Effector memory CD8-positive, alpha-beta T cell (primary cell): ENCODE measurements around the gene BORCS5.

Experiments
- ATAC-seq: fragments of 150-1000 bp; cut with Tn5 transposase; replicated peaks from 2 replicates; pipeline ENCODE4 v1.10.0; 2021; ENCODE audit warnings: mild to moderate bottlenecking, moderate library complexity
- DNase-seq, 3 experiments: peaks; one replicate each; pipeline ENCODE4 v3.0.0; 2021
- H3K27ac Mint-ChIP-seq, 2 donors: one replicate each; pipeline ENCODE4 v1.8.0; 2022; ENCODE audit warnings: mild to moderate bottlenecking in 2 of 2, mixed read lengths in 2 of 2, moderate library complexity in 2 of 2
- H3K27me3 Mint-ChIP-seq, 2 donors: one replicate each; pipeline ENCODE4 v1.8.0; 2022; ENCODE audit warnings: mixed read lengths in 2 of 2
- H3K36me3 Mint-ChIP-seq: one replicate; pipeline ENCODE4 v1.8.0; 2022; ENCODE audit warnings: mild to moderate bottlenecking, moderate library complexity, mixed read lengths; ENCODE audit not compliant: insufficient read depth
- H3K4me1 Mint-ChIP-seq, 2 donors: one replicate each; pipeline ENCODE4 v1.8.0; 2022; ENCODE audit warnings: low read depth in 2 of 2, mixed read lengths in 2 of 2
- H3K4me3 Mint-ChIP-seq, 2 donors: one replicate each; pipeline ENCODE4 v1.8.0; 2022; ENCODE audit warnings: mild to moderate bottlenecking in 2 of 2, mixed read lengths in 2 of 2, moderate library complexity in 2 of 2
- H3K9me3 Mint-ChIP-seq, 2 donors: one replicate each; pipeline ENCODE4 v1.8.0; 2022; ENCODE audit warnings: mixed read lengths in 2 of 2

BORCS5 gene

GRCh38 chr12:12440784-12441428, 84.0 kb downstream of the BORCS5 start:
- Mint-ChIP-seq H3K27me3 (no peaks in the 10 kb centered on the region), H3K4me1 (peaks cover 49 to 50% of the 10 kb centered on the region in 2 donors), H3K9me3 (no peaks in the 10 kb centered on the region), H3K36me3 (peaks cover 27% of the 10 kb centered on the region), H3K4me3 (peak overlapping the region; percentile 20 to 73), H3K27ac (peak overlapping the region; percentile 93 to 97)
- ATAC-seq (no peak), DNase-seq (no peak)

GRCh38 chr12:12441429-12441807, 84.5 kb downstream of the BORCS5 start:
- peaks cover 49 to 50% of the 10 kb centered on the region in 2 donors for H3K4me1 Mint-ChIP-seq
- H3K27me3 Mint-ChIP-seq, result no peaks in the 10 kb centered on the region
- peak overlapping the region; percentile 49 to 63 for H3K4me3 Mint-ChIP-seq
- peak overlapping the region; percentile 93 to 97 for H3K27ac Mint-ChIP-seq
- H3K36me3 Mint-ChIP-seq, result peaks cover 27% of the 10 kb centered on the region
- no peaks in the 10 kb centered on the region for H3K9me3 Mint-ChIP-seq
- DNase-seq (no peak), ATAC-seq (peak; percentile 4)

GRCh38 chr12:12441843-12442461, 85.1 kb downstream of the BORCS5 start:
- Mint-ChIP-seq H3K27me3 (no peaks in the 10 kb centered on the region), H3K36me3 (peaks cover 27% of the 10 kb centered on the region), H3K4me1 (peaks cover 49 to 51% of the 10 kb centered on the region in 2 donors), H3K4me3 (peak overlapping the region; percentile 49 to 63), H3K27ac (peak overlapping the region; percentile 93 to 97), H3K9me3 (no peaks in the 10 kb centered on the region)
- ATAC-seq (peak; percentile 76), DNase-seq (peak; percentile 60 to 67 (median 60))

- Mint-ChIP-seq H3K4me3 (peak overlapping the region; percentile 49 to 63), H3K27me3 (no peaks in the 10 kb centered on the region), H3K9me3 (no peaks in the 10 kb centered on the region), H3K27ac (peak overlapping the region; percentile 93 to 97), H3K4me1 (peaks cover 49 to 56% of the 10 kb centered on the region in 2 donors), H3K36me3 (peaks cover 27% of the 10 kb centered on the region)
- DNase-seq (no peak), ATAC-seq (no peak)
Measured at GRCh38 chr12:12442548-12443071, 85.7 kb downstream of the BORCS5 start.

GRCh38 chr12:12443431-12443878, 86.6 kb downstream of the BORCS5 start:
- Mint-ChIP-seq H3K4me3 (peak overlapping the region in 1 of 2 donors; percentile 47), H3K9me3 (no peaks in the 10 kb centered on the region), H3K4me1 (peaks cover 47 to 56% of the 10 kb centered on the region in 2 donors), H3K27me3 (no peaks in the 10 kb centered on the region), H3K27ac (peak overlapping the region; percentile 93 to 97), H3K36me3 (peaks cover 27% of the 10 kb centered on the region)
- ATAC-seq, result no peak
- DNase-seq, result no peak

GRCh38 chr12:12445165-12445881, 88.4 kb downstream of the BORCS5 start:
- Mint-ChIP-seq H3K4me3 (peak overlapping the region in 1 of 2 donors; percentile 27), H3K27me3 (no peaks in the 10 kb centered on the region), H3K27ac (no peak overlapping the region), H3K9me3 (no peaks in the 10 kb centered on the region), H3K36me3 (peaks cover 24% of the 10 kb centered on the region), H3K4me1 (peaks cover 40 to 42% of the 10 kb centered on the region in 2 donors)
- ATAC-seq (no peak), DNase-seq (no peak)

- Mint-ChIP-seq H3K27me3 (no peaks in the 10 kb centered on the region), H3K36me3 (peaks cover 23% of the 10 kb centered on the region), H3K4me1 (peaks cover 35 to 37% of the 10 kb centered on the region in 2 donors), H3K9me3 (no peaks in the 10 kb centered on the region), H3K27ac (peak overlapping the region in 1 of 2 donors; percentile 71), H3K4me3 (no peak overlapping the region)
- ATAC-seq (no peak), DNase-seq (no peak)
Measured at GRCh38 chr12:12445882-12446181, 89.0 kb downstream of the BORCS5 start.

GRCh38 chr12:12446786-12447185, 89.9 kb downstream of the BORCS5 start:
- Mint-ChIP-seq H3K4me3 (no peak overlapping the region), H3K27me3 (no peaks in the 10 kb centered on the region), H3K4me1 (peaks cover 27 to 28% of the 10 kb centered on the region in 2 donors), H3K27ac (no peak overlapping the region), H3K36me3 (peaks cover 19% of the 10 kb centered on the region), H3K9me3 (no peaks in the 10 kb centered on the region)
- no peak for DNase-seq
- ATAC-seq, result no peak

- ATAC-seq (no peak), DNase-seq (no peak)
- Mint-ChIP-seq H3K27me3 (no peaks in the 10 kb centered on the region), H3K36me3 (peaks cover 15% of the 10 kb centered on the region), H3K27ac (no peak overlapping the region), H3K9me3 (no peaks in the 10 kb centered on the region), H3K4me1 (peaks cover 23% of the 10 kb centered on the region in 2 donors), H3K4me3 (no peak overlapping the region)
Measured at GRCh38 chr12:12447236-12447635, 90.4 kb downstream of the BORCS5 start.

- Mint-ChIP-seq H3K4me1 (peaks cover 17% of the 10 kb centered on the region in 2 donors), H3K9me3 (no peaks in the 10 kb centered on the region), H3K27me3 (no peaks in the 10 kb centered on the region), H3K27ac (no peak overlapping the region), H3K36me3 (peaks cover 16% of the 10 kb centered on the region), H3K4me3 (no peak overlapping the region)
- no peak for DNase-seq
- no peak for ATAC-seq
Measured at GRCh38 chr12:12447837-12448236, 91.0 kb downstream of the BORCS5 start.

- Mint-ChIP-seq H3K27ac (peak overlapping the region; percentile 38 to 44), H3K9me3 (no peaks in the 10 kb centered on the region), H3K36me3 (peaks cover 10% of the 10 kb centered on the region), H3K4me3 (no peak overlapping the region), H3K4me1 (peaks cover 6% of the 10 kb centered on the region in 2 donors), H3K27me3 (no peaks in the 10 kb centered on the region)
- DNase-seq, result no peak
- no peak for ATAC-seq
Measured at GRCh38 chr12:12449533-12450025, 92.7 kb downstream of the BORCS5 start.

- Mint-ChIP-seq H3K4me1 (peaks cover 6 to 8% of the 10 kb centered on the region in 2 donors), H3K27ac (peak overlapping the region in 1 of 2 donors; percentile 38), H3K4me3 (no peak overlapping the region), H3K36me3 (peaks cover 8% of the 10 kb centered on the region), H3K27me3 (no peaks in the 10 kb centered on the region), H3K9me3 (no peaks in the 10 kb centered on the region)
- DNase-seq (no peak), ATAC-seq (no peak)
Measured at GRCh38 chr12:12450043-12450471, 93.2 kb downstream of the BORCS5 start.

- no peaks in the 10 kb centered on the region for H3K27me3 Mint-ChIP-seq
- H3K4me1 Mint-ChIP-seq, result peaks cover 9 to 12% of the 10 kb centered on the region in 2 donors
- DNase-seq (no peak), ATAC-seq (no peak)
- no peak overlapping the region for H3K27ac Mint-ChIP-seq
- H3K9me3 Mint-ChIP-seq, result no peaks in the 10 kb centered on the region
- peaks cover 10% of the 10 kb centered on the region for H3K36me3 Mint-ChIP-seq
- no peak overlapping the region for H3K4me3 Mint-ChIP-seq
Measured at GRCh38 chr12:12451098-12451497, 94.2 kb downstream of the BORCS5 start.
